Measurements from ENCODE around the gene STT3A.
"Not testable (repeated sequence)": the region's sequence is repeated elsewhere in the genome, so short reads cannot be mapped to it uniquely, and the experiment has no call there.

Gene STT3A

GRCh38 chr11:125569915-125570621, 22.6 kb upstream of the STT3A start:
- Histone ChIP-seq H2AFZ (ENCODE audit: low read depth, low read length) (peak overlapping the region; percentile 18), H3K36me3 (ENCODE audit: insufficient read depth, low read length) (peaks cover 24% of the 10 kb centered on the region), H3K4me1 (ENCODE audit: insufficient read depth, low read length) (peaks cover 10% of the 10 kb centered on the region), H3K4me3 (ENCODE audit: low read length) (peak overlapping the region; percentile 68), H3K27me3 (ENCODE audit: insufficient read depth, low read length) (no peaks in the 10 kb centered on the region), H3K9me3 (ENCODE audit: low read length) (peaks cover 4% of the 10 kb centered on the region)

DNA sequence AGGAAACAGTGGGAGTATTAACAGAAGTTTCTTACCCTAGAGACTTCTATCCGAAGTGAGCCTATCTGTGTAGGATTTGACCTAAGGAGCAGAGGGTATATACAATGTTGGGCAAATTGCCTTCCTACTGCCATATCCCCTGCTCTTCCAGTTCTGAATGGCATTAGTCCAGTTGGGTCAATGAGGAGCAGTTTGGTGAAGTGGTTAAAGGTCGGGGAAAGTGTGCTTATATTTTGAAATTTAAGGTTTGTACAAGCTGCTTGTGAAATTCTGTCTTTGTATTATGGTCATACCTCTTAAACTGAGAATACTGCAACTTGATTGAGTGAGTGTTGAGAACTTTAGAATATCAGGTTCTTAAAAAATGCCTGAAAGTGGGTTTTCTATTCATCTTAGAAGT, 21.7 kb upstream of the STT3A start:
- Histone ChIP-seq H2AFZ (ENCODE audit: low read depth, low read length) (no peak overlapping the region), H3K4me3 (ENCODE audit: low read length) (peak overlapping the region; percentile 68), H3K4me1 (ENCODE audit: insufficient read depth, low read length) (peaks cover 10% of the 10 kb centered on the region), H3K9me3 (ENCODE audit: low read length) (peaks cover 4% of the 10 kb centered on the region), H3K27me3 (ENCODE audit: insufficient read depth, low read length) (no peaks in the 10 kb centered on the region), H3K36me3 (ENCODE audit: insufficient read depth, low read length) (peaks cover 32% of the 10 kb centered on the region)

DNA sequence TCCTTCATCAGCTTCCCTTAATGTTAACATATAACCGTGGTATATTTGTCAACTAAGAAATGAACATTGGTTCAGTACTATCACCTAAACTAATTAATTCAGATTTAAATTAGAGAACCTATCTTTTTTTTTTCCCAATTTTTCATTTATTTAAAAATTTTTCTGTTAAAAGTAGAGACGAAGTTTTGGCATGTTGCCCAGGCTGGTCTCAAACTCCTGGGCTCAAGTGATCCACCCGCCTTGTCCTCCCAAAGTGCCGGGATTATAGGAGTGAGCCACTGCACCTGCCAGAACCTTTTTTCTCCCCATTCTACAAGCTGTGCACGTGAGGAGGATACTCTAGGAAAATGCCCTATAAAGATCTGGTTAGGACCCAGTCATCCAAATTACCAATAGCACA, 19.7 kb upstream of the STT3A start:
- Histone ChIP-seq H3K4me3 (ENCODE audit: low read length) (no peak overlapping the region), H2AFZ (ENCODE audit: low read depth, low read length) (no peak overlapping the region), H3K36me3 (ENCODE audit: insufficient read depth, low read length) (peaks cover 48% of the 10 kb centered on the region), H3K4me1 (ENCODE audit: insufficient read depth, low read length) (peaks cover 10% of the 10 kb centered on the region), H3K9me3 (ENCODE audit: low read length) (no peaks in the 10 kb centered on the region), H3K27me3 (ENCODE audit: insufficient read depth, low read length) (no peaks in the 10 kb centered on the region)

GRCh38 chr11:125577181-125577580, 15.5 kb upstream of the STT3A start:
- not testable (repeated sequence) for H2AFZ ChIP-seq (ENCODE audit: low read depth, low read length); H3K4me3 ChIP-seq (ENCODE audit: low read length); H3K9me3 ChIP-seq (ENCODE audit: low read length); H3K4me1 ChIP-seq (ENCODE audit: insufficient read depth, low read length); H3K27me3 ChIP-seq (ENCODE audit: insufficient read depth, low read length)
- peaks cover 75% of the 10 kb centered on the region for H3K36me3 ChIP-seq (ENCODE audit: insufficient read depth, low read length)

DNA sequence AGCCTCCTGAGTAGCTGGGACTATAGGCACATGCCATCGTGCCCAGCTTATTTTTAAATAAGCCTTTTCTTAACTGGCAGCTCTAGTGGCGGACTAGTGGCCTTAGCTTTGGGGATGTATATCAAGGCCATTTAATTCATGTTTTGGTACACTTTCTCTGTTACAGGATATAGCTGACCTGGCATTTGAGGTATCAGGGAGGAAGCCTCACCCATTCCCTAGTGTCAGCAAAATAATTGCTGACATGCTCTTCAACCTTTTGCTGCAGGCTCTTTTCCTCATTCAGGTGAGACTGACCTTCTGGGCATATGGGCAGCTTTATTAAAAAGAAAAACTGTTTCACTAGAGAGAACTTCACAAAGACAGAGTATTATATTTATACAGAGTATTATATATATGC, 13.9 kb upstream of the STT3A start:
- no peaks in the 10 kb centered on the region for H3K27me3 ChIP-seq (ENCODE audit: insufficient read depth, low read length)
- no peaks in the 10 kb centered on the region for H3K4me1 ChIP-seq (ENCODE audit: insufficient read depth, low read length)
- no peak overlapping the region for H3K4me3 ChIP-seq (ENCODE audit: low read length)
- no peak overlapping the region for H2AFZ ChIP-seq (ENCODE audit: low read depth, low read length)
- peaks cover 83% of the 10 kb centered on the region for H3K36me3 ChIP-seq (ENCODE audit: insufficient read depth, low read length)
- no peaks in the 10 kb centered on the region for H3K9me3 ChIP-seq (ENCODE audit: low read length)

DNA sequence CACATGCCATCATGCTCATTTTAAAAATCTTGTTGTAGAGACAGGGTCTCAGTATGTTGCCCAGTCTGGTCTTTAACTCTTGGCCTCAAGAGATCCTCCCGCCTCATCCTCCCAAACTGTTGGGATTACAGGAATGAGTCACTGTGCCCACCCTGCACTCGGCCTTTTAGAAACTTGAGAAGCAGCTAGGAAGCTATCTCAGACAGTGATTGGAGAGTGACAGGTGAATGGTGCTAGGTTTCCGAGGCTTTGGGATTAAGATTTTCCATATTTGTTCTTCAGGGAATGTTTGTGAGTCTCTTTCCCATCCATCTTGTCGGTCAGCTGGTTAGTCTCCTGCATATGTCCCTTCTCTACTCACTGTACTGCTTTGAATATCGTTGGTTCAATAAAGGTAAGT, 12.8 kb upstream of the STT3A start:
- no peaks in the 10 kb centered on the region for H3K27me3 ChIP-seq (ENCODE audit: insufficient read depth, low read length)
- peaks cover 82% of the 10 kb centered on the region for H3K36me3 ChIP-seq (ENCODE audit: insufficient read depth, low read length)
- H3K9me3 ChIP-seq (ENCODE audit: low read length): no peaks in the 10 kb centered on the region
- H2AFZ ChIP-seq (ENCODE audit: low read depth, low read length): no peak overlapping the region
- H3K4me1 ChIP-seq (ENCODE audit: insufficient read depth, low read length): no peaks in the 10 kb centered on the region
- no peak overlapping the region for H3K4me3 ChIP-seq (ENCODE audit: low read length)

GRCh38 chr11:125583496-125583895, 9.2 kb upstream of the STT3A start:
- peaks cover 2% of the 10 kb centered on the region for H3K4me1 ChIP-seq (ENCODE audit: insufficient read depth, low read length)

DNA sequence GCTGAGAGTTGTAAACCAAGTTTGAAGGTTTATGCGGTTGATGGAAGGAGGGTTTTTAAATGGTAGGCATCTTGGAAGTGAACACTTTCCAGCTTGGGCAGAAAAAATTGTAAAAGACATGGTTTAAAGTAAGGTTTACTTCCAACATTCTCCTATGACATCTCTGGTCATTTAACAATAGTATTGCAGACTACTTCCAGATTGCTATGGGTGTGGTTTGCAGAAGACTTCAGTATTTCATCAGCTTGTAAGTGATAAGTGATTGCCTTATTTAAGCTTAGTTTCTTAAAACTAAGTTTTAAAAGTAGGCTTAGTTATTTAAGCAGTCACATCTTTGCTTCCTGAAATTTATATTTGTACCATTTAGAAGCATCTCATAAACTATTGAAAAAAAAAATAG, 7.2 kb upstream of the STT3A start:
- H3K36me3 ChIP-seq (ENCODE audit: insufficient read depth, low read length): peaks cover 38% of the 10 kb centered on the region
- H3K4me1 ChIP-seq (ENCODE audit: insufficient read depth, low read length): peaks cover 2% of the 10 kb centered on the region
- no peak overlapping the region for H3K4me3 ChIP-seq (ENCODE audit: low read length)
- no peak overlapping the region for H2AFZ ChIP-seq (ENCODE audit: low read depth, low read length)
- H3K9me3 ChIP-seq (ENCODE audit: low read length): no peaks in the 10 kb centered on the region
- H3K27me3 ChIP-seq (ENCODE audit: insufficient read depth, low read length): no peaks in the 10 kb centered on the region

More at GRCh38 chr11:125583496-125583895, 9.2 kb upstream of the STT3A start:
- Histone ChIP-seq H3K9me3 (ENCODE audit: low read length) (no peaks in the 10 kb centered on the region), H3K4me3 (ENCODE audit: low read length) (no peak overlapping the region), H3K36me3 (ENCODE audit: insufficient read depth, low read length) (peaks cover 53% of the 10 kb centered on the region), H3K27me3 (ENCODE audit: insufficient read depth, low read length) (no peaks in the 10 kb centered on the region), H2AFZ (ENCODE audit: low read depth, low read length) (no peak overlapping the region)

- H3K9me3 ChIP-seq (ENCODE audit: low read length): no peaks in the 10 kb centered on the region
- H3K36me3 ChIP-seq (ENCODE audit: insufficient read depth, low read length): peaks cover 31% of the 10 kb centered on the region
- no peaks in the 10 kb centered on the region for H3K27me3 ChIP-seq (ENCODE audit: insufficient read depth, low read length)
- no peak overlapping the region for H3K4me3 ChIP-seq (ENCODE audit: low read length)
- H3K4me1 ChIP-seq (ENCODE audit: insufficient read depth, low read length): peaks cover 5% of the 10 kb centered on the region
- H2AFZ ChIP-seq (ENCODE audit: low read depth, low read length): no peak overlapping the region
Measured at GRCh38 chr11:125586623-125587022, 6.0 kb upstream of the STT3A start.

GRCh38 chr11:125587480-125587879, 5.2 kb upstream of the STT3A start:
- H3K4me1 ChIP-seq (ENCODE audit: insufficient read depth, low read length): peaks cover 6% of the 10 kb centered on the region
- no peaks in the 10 kb centered on the region for H3K9me3 ChIP-seq (ENCODE audit: low read length)
- H3K27me3 ChIP-seq (ENCODE audit: insufficient read depth, low read length): no peaks in the 10 kb centered on the region
- H3K36me3 ChIP-seq (ENCODE audit: insufficient read depth, low read length): peaks cover 23% of the 10 kb centered on the region
- H3K4me3 ChIP-seq (ENCODE audit: low read length): no peak overlapping the region
- no peak overlapping the region for H2AFZ ChIP-seq (ENCODE audit: low read depth, low read length)

DNA sequence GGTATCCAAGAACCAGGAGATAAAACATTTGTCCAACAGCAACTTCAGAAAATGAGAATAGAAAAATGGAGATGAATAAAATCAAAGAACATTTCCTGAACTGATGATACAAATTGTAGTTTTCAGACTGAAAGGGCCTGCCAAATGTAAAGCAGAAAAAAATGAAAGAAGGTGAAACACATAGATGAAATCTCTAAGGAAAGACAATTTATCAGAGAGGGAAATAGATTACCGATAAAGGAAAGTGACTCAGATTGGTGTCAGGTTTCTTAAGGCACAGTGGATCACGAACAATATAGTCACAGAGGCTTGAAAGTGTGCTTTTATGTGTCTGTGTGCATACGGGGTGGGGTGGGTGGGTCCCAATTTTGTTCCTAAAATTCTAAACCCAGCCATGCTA, 4.1 kb upstream of the STT3A start:
- Histone ChIP-seq H2AFZ (ENCODE audit: low read depth, low read length) (no peak overlapping the region), H3K27me3 (ENCODE audit: insufficient read depth, low read length) (no peaks in the 10 kb centered on the region), H3K4me1 (ENCODE audit: insufficient read depth, low read length) (peaks cover 10% of the 10 kb centered on the region), H3K4me3 (ENCODE audit: low read length) (no peak overlapping the region), H3K9me3 (ENCODE audit: low read length) (no peaks in the 10 kb centered on the region), H3K36me3 (ENCODE audit: insufficient read depth, low read length) (peaks cover 13% of the 10 kb centered on the region)

GRCh38 chr11:125591649-125592304, 875 bp upstream of the STT3A start:
- H3K4me1 ChIP-seq (ENCODE audit: insufficient read depth, low read length): peaks cover 21% of the 10 kb centered on the region
- peaks cover 6% of the 10 kb centered on the region for H3K36me3 ChIP-seq (ENCODE audit: insufficient read depth, low read length)
- H3K9me3 ChIP-seq (ENCODE audit: low read length): no peaks in the 10 kb centered on the region
- peak overlapping the region; percentile 79 for H3K4me3 ChIP-seq (ENCODE audit: low read length)
- peak overlapping the region; percentile 90 for H2AFZ ChIP-seq (ENCODE audit: low read depth, low read length)
- H3K27me3 ChIP-seq (ENCODE audit: insufficient read depth, low read length): no peaks in the 10 kb centered on the region

DNA sequence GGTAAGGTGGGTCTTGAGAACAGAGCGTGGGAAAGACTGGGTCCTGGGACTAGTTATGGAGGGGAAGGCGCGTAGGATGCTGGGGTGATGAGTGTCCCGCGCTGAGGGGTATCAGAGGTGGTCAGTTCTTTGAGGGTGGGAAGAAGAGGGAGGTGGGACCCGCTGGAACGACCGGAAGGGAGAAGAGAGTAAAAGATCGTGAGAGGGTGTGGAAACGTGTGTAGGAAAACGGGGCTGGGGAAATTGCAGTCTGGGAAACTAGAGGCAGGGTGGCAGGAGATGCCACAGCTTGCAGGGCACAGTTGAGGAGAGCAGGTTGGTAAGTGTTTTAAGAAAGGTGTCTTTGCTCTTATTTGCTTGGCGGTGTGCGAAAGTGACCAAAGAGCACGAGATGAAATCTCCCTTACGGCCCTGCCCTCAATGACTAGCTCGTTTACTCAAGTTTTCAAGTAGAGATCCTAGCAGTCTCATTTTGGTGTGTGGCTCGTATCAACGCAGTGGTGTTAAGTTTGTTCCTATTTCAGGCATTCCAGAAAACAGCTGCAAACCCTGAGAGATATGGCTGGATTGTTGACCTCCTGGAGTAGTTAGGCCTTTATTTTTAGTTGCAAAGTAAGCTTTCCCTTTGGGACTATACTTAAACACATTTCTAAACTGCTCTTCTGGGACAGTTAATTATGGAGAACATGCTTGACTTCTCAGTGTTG, 615 bp downstream of the STT3A start:
- Histone ChIP-seq H3K4me3 (ENCODE audit: low read length) (peak overlapping the region; percentile 77), H3K27me3 (ENCODE audit: insufficient read depth, low read length) (no peaks in the 10 kb centered on the region), H3K4me1 (ENCODE audit: insufficient read depth, low read length) (peaks cover 21% of the 10 kb centered on the region), H3K36me3 (ENCODE audit: insufficient read depth, low read length) (peaks cover 16% of the 10 kb centered on the region), H3K9me3 (ENCODE audit: low read length) (no peaks in the 10 kb centered on the region), H2AFZ (ENCODE audit: low read depth, low read length) (peak overlapping the region; percentile 14)

Data from neuron (in vitro differentiated cells).